Endothelial cell (in vitro differentiated cells): ENCODE results near the gene TSGA10. TPM values are rescaled to one million over a fixed set of nuclear protein-coding genes. Genes with fewer than 3 reads are reported as not detected.

ENCODE experiments used
- DNase-seq: peaks from one replicate; pipeline ENCODE4 v3.0.0; 2021; ENCODE audit warnings: low spot score
- H3K27ac Mint-ChIP-seq: one replicate; pipeline ENCODE4 v1.8.0; 2021; ENCODE audit warnings: mixed read lengths, inconsistent platforms; ENCODE audit not compliant: unreplicated experiment
- H3K27me3 Mint-ChIP-seq: one replicate; pipeline ENCODE4 v1.8.0; 2021; ENCODE audit warnings: mild to moderate bottlenecking, moderate library complexity, mixed read lengths, inconsistent platforms; ENCODE audit not compliant: unreplicated experiment
- H3K36me3 Mint-ChIP-seq: one replicate; pipeline ENCODE4 v1.8.0; 2021; ENCODE audit warnings: mild to moderate bottlenecking, low read depth, mixed read lengths, inconsistent platforms; ENCODE audit not compliant: unreplicated experiment
- H3K4me1 Mint-ChIP-seq: one replicate; pipeline ENCODE4 v1.8.0; 2021; ENCODE audit warnings: mild to moderate bottlenecking, mixed read lengths, inconsistent platforms; ENCODE audit not compliant: unreplicated experiment
- H3K4me3 Mint-ChIP-seq: one replicate; pipeline ENCODE4 v1.8.0; 2021; ENCODE audit warnings: mild to moderate bottlenecking, mixed read lengths, inconsistent platforms; ENCODE audit not compliant: unreplicated experiment
- H3K9me3 Mint-ChIP-seq: one replicate; pipeline ENCODE4 v1.8.0; 2021; ENCODE audit warnings: mixed read lengths, inconsistent platforms; ENCODE audit not compliant: unreplicated experiment
- CTCF ChIP-seq: fragments of 200-600 bp; sonication (generic); IDR thresholded peaks from one replicate; pipeline ENCODE4 v1.5.0; 2021; ENCODE audit warnings: antibody characterized with exemption; ENCODE audit not compliant: unreplicated experiment
- total RNA-seq: library from RNA; stranded (reverse); fragmentation: NEBNext Ultra II Directional; extraction: Animal tissue kit (Norgen Biotek cat#: 25700); gene quantifications from one replicate; pipeline ENCODE4 v1.2.1, GENCODE V29; 2021; ENCODE audit not compliant: unreplicated experiment

TSGA10 gene
- total RNA-seq, 1 donor from 2014 or later: 4.2 TPM

DNA sequence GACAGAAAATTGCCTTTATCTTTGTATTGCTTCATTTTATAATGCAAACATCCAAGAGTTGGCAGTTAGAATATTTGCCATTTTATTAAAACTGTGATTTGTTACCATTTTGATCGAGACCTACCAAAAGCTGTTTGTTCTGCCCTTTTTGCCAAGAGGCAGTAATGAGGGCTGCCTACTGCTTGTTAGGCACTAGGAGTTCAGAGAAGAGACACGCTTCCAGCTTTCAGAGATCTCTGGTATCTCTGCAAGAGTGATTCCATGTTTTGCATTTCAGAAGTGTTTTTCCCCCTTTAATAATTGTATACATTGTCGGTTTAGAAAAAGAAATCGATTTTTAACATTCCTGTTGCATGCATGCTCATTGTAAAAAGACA, 26.9 kb upstream of the TSGA10 start:
- Mint-ChIP-seq H3K4me3 (peak overlapping the region; percentile 99), H3K9me3 (no peaks in the 10 kb centered on the region), H3K4me1 (peaks cover 15% of the 10 kb centered on the region), H3K27ac (peak overlapping the region; percentile 93), H3K36me3 (no peaks in the 10 kb centered on the region), H3K27me3 (peaks cover 2% of the 10 kb centered on the region)
- no peak for TF ChIP-seq CTCF
- DNase-seq: no peak

- DNase-seq: peak; percentile 85
- TF ChIP-seq CTCF: no peak
- Mint-ChIP-seq H3K27ac (peak within 1 kb of the TSS; percentile 93), H3K4me1 (peaks cover 15% of the 10 kb centered on the region), H3K36me3 (no peaks in the 10 kb centered on the region), H3K9me3 (no peaks in the 10 kb centered on the region), H3K4me3 (peak within 1 kb of the TSS; percentile 99), H3K27me3 (peaks cover 2% of the 10 kb centered on the region)
Measured at GRCh38 chr2:99180755-99181623, 26.2 kb upstream of the TSGA10 start, which contains the start of the genes MITD1 and MRPL30. TSS of gene MITD1 (minus strand) at chr2:99181058. CDS start at chr2:99180981, 77 bp downstream. TSS of gene MRPL30 (plus strand) at chr2:99181184. CDS start at chr2:99186204, 5,020 bp downstream.

DNA sequence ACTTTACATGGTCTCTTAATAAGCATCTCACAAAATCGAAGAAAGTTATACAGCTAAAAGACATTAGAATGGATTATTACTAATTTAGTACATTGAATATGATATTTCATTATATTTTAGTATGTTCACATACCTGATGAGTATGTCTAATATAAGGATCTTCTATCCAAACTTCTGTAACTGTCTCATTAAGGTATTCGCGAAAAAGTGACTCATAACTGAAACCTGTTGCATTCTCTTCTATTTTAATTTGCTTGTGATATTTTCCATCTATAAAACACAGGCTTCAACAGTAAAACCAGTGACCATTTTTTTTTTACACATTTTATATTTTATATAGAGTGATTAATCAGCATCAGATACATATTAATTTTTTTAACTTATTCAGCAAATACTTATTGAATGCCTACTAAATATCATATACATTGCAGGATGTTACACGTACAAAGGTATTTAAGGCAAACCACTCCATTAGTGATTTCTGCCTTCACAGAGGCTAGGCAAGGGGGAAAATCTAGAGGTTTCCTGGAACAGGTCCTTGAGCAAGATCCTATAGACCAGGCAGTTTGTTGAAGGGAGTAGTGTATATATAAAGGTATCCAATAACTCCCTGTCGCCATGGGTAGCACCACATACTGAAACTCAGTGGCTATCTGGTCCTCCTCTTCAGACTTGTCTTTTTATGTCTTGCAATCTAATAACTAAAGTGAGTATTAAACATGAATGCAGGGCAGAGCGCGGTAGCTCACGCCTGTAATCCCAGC, 16.8 kb upstream of the TSGA10 start:
- Mint-ChIP-seq H3K36me3 (peaks cover 6% of the 10 kb centered on the region), H3K9me3 (no peaks in the 10 kb centered on the region), H3K4me3 (no peak overlapping the region), H3K27me3 (no peaks in the 10 kb centered on the region), H3K4me1 (no peaks in the 10 kb centered on the region), H3K27ac (no peak overlapping the region)
- TF ChIP-seq CTCF: no peak
- DNase-seq: no peak

GRCh38 chr2:99169534-99169933, 14.8 kb upstream of the TSGA10 start:
- Mint-ChIP-seq H3K4me3 (no peak overlapping the region), H3K27ac (no peak overlapping the region), H3K36me3 (peaks cover 6% of the 10 kb centered on the region), H3K27me3 (no peaks in the 10 kb centered on the region), H3K4me1 (no peaks in the 10 kb centered on the region), H3K9me3 (no peaks in the 10 kb centered on the region)
- no peak for DNase-seq
- no peak for TF ChIP-seq CTCF
